Brain microvascular endothelial cell (primary cell): ENCODE results near the gene ANKMY1.

Source experiments
- DNase-seq: peaks from one replicate; pipeline ENCODE4 v3.0.0-alpha.2; 2020
- H3K27ac ChIP-seq: fragments of 250-450 bp; sonication (Bioruptor Pico); 2 replicates; pipeline ENCODE4 v1.5.1; 2020; ENCODE audit warnings: mild to moderate bottlenecking, moderate library complexity
- H3K27me3 ChIP-seq: fragments of 250-450 bp; sonication (Bioruptor Pico); replicated peaks from 2 replicates; pipeline ENCODE4 v1.5.1; 2020; ENCODE audit warnings: mild to moderate bottlenecking
- H3K36me3 ChIP-seq: fragments of 250-450 bp; sonication (Bioruptor Pico); replicated peaks from 2 replicates; pipeline ENCODE4 v1.5.1; 2020; ENCODE audit warnings: mild to moderate bottlenecking
- H3K4me3 ChIP-seq: 2 replicates; pipeline ENCODE4 v1.5.1; 2011; ENCODE audit warnings: low read depth, mild to moderate bottlenecking, control low read depth, low read length, moderate library complexity
- CTCF ChIP-seq: IDR thresholded peaks from 2 replicates; pipeline ENCODE4 v1.5.1; 2011; ENCODE audit warnings: low read depth, mild to moderate bottlenecking, moderate library complexity, low read length, control low read depth, inconsistent platforms; ENCODE audit errors: missing control alignments
- in situ Hi-C: cut with HindIII; loops from 2 replicates; pipeline ENCODE4 v1.10.0; 2017; ENCODE audit warnings: low sequenced_read_pairs, low pct_ligation_motif_present

Gene ANKMY1

GRCh38 chr2:240603846-240604245 lies 46.1 kb upstream of the ANKMY1 start:
- Histone ChIP-seq H3K4me3 (no peak overlapping the region), H3K27me3 (no peaks in the 10 kb centered on the region), H3K27ac (no peak overlapping the region), H3K36me3 (no peaks in the 10 kb centered on the region)
- in situ Hi-C loops, result no loop called here
- DNase-seq, result no peak
- no peak for TF ChIP-seq CTCF

- Histone ChIP-seq H3K36me3 (no peaks in the 10 kb centered on the region), H3K4me3 (no peak overlapping the region), H3K27me3 (no peaks in the 10 kb centered on the region), H3K27ac (no peak overlapping the region)
- no peak for TF ChIP-seq CTCF
- in situ Hi-C loops, result no loop called here
- DNase-seq, result no peak
Measured at GRCh38 chr2:240603081-240603835, 45.5 kb upstream of the ANKMY1 start.

- peaks cover 2% of the 10 kb centered on the region for H3K36me3 ChIP-seq
- H3K27me3 ChIP-seq, result no peaks in the 10 kb centered on the region
- in situ Hi-C loops, result no loop called here
- H3K27ac ChIP-seq, result no peak overlapping the region
- H3K4me3 ChIP-seq, result no peak overlapping the region
- no peak for DNase-seq
- no peak for TF ChIP-seq CTCF
Measured at GRCh38 chr2:240602266-240603050, 44.7 kb upstream of the ANKMY1 start.

GRCh38 chr2:240601831-240602160 lies 44.0 kb upstream of the ANKMY1 start:
- DNase-seq, result no peak
- Histone ChIP-seq H3K4me3 (no peak overlapping the region), H3K27me3 (no peaks in the 10 kb centered on the region), H3K27ac (no peak overlapping the region), H3K36me3 (peaks cover 2% of the 10 kb centered on the region)
- no peak for TF ChIP-seq CTCF
- in situ Hi-C loops, result no loop called here

GRCh38 chr2:240601061-240601830 lies 43.5 kb upstream of the ANKMY1 start:
- in situ Hi-C loops, result no loop called here
- H3K4me3 ChIP-seq, result no peak overlapping the region
- H3K36me3 ChIP-seq, result peaks cover 4% of the 10 kb centered on the region
- TF ChIP-seq CTCF, result no peak
- no peak overlapping the region for H3K27ac ChIP-seq
- no peaks in the 10 kb centered on the region for H3K27me3 ChIP-seq
- no peak for DNase-seq
